A549 (cell line): ENCODE measurements around the gene ZNF740. TPM values are rescaled to one million over a fixed set of nuclear protein-coding genes. Genes with fewer than 3 reads are reported as not detected.

Source experiments
- ATAC-seq, 2 experiments: fragments of 200-7000 bp in 1 of 2; fragments of >200 bp in 1 of 2; cut with Nextera tagmentation in 1 of 2; cut with Tn5 transposase in 1 of 2; 3 replicates each; pipeline versions ENCODE4 v1.8.0 to v1.9.1; 2018 to 2020; ENCODE audit warnings: mild to moderate bottlenecking in 1 of 2, moderate library complexity in 1 of 2
- CTCF ChIA-PET: fragments of 300-600 bp; sonication (Branson Sonifier 250); formaldehyde crosslinking; extraction: SDS; loops from one replicate; lab custom pipeline; 2021; ENCODE audit warnings: antibody characterized with exemption, inconsistent platforms; lab: Yijun Ruan, JAX
- POLR2A ChIA-PET: fragments of 350-600 bp; formaldehyde crosslinking; extraction: SDS; loops from one replicate; lab custom pipeline; 2021; ENCODE audit warnings: antibody characterized with exemption, inconsistent platforms; lab: Yijun Ruan, JAX
- DNase-seq, 2 experiments: peaks; one replicate each; pipeline versions ENCODE4 v3.0.0 to v3.0.0-alpha.2; 2011 to 2016; ENCODE audit warnings: low read depth in 1 of 2, low spot score in 1 of 2
- FAIRE-seq: peaks from 2 replicates; lab custom pipeline; 2011; peaks lifted over from hg19 to GRCh38; lab: Jason Lieb, UNC
- H3K27ac ChIP-seq, 2 experiments: fragments of >200 bp; sonication (Bioruptor Twin); formaldehyde crosslinking; 3 replicates each; pipeline ENCODE4 v1.5.1; 2016 to 2017
- H3K4me1 ChIP-seq: fragments of >200 bp; sonication (Bioruptor Twin); formaldehyde crosslinking; 3 replicates; pipeline ENCODE4 v1.6.1; 2016
- H3K4me2 ChIP-seq: fragments of >200 bp; sonication (Bioruptor Twin); formaldehyde crosslinking; 3 replicates; pipeline ENCODE4 v1.6.1; 2016
- H3K4me3 ChIP-seq: fragments of >200 bp; sonication (Bioruptor Twin); formaldehyde crosslinking; 3 replicates; pipeline ENCODE4 v1.5.1; 2016
- H3K9me3 ChIP-seq: fragments of >200 bp; sonication (Bioruptor Twin); formaldehyde crosslinking; 3 replicates; pipeline ENCODE4 v1.6.1; 2016
- BCL3 ChIP-seq: fragments of >200 bp; sonication (Bioruptor Twin); formaldehyde crosslinking; IDR thresholded peaks from 3 replicates; pipeline ENCODE4 v1.6.1; 2016
- CBX8 ChIP-seq: fragments of 200-600 bp; sonication (generic); IDR thresholded peaks from 2 replicates; pipeline ENCODE4 v1.6.1; 2016
- CEBPB ChIP-seq, 2 experiments: fragments of >200 bp in 1 of 2; sonication (Bioruptor Twin) in 1 of 2; formaldehyde crosslinking in 1 of 2; IDR thresholded peaks; 2 replicates each; pipeline ENCODE4 v1.6.1; 2012 to 2016
- CHD2 ChIP-seq: fragments of 150-350 bp; IDR thresholded peaks from 2 replicates; pipeline ENCODE4 v1.6.1; 2014; ENCODE audit warnings: low read length; ENCODE audit not compliant: partially characterized antibody
- CHD4 ChIP-seq: fragments of 200-600 bp; sonication (generic); IDR thresholded peaks from 2 replicates; pipeline ENCODE4 v1.6.1; 2016; ENCODE audit warnings: antibody characterized with exemption, mild to moderate bottlenecking, borderline replicate concordance
- EP300 ChIP-seq, 2 experiments: fragments of >200 bp; sonication (Bioruptor Twin); formaldehyde crosslinking; IDR thresholded peaks; 2 replicates in 1 of 2; 3 replicates in 1 of 2; pipeline ENCODE4 v1.6.1; 2016 to 2017
- ESRRA ChIP-seq: fragments of 150-350 bp; IDR thresholded peaks from 2 replicates; pipeline ENCODE4 v1.6.1; 2014; ENCODE audit warnings: mild to moderate bottlenecking, low read length, borderline replicate concordance
- FOSB ChIP-seq: fragments of 250-450 bp; sonication (Bioruptor Pico); IDR thresholded peaks from 2 replicates; pipeline ENCODE4 v1.5.0; 2020; ENCODE audit warnings: mild to moderate bottlenecking, moderate library complexity
- FOXS1 ChIP-seq: fragments of 250-450 bp; sonication (Bioruptor Pico); IDR thresholded peaks from 2 replicates; pipeline ENCODE4 v1.5.0; 2020; ENCODE audit warnings: mild to moderate bottlenecking, moderate library complexity
- HES2 ChIP-seq: fragments of >200 bp; sonication (Bioruptor Twin); formaldehyde crosslinking; IDR thresholded peaks from 2 replicates; pipeline ENCODE4 v1.6.1; 2016
- HEYL ChIP-seq: fragments of 250-450 bp; sonication (Bioruptor Pico); IDR thresholded peaks from 2 replicates; pipeline ENCODE4 v1.8.0; 2021; ENCODE audit warnings: mild to moderate bottlenecking, moderate library complexity
- HMGXB4 ChIP-seq: fragments of 250-450 bp; sonication (Bioruptor Pico); IDR thresholded peaks from 2 replicates; pipeline ENCODE4 v1.5.0; 2021; ENCODE audit warnings: mild to moderate bottlenecking, moderate library complexity, borderline replicate concordance
- HOXB5 ChIP-seq: fragments of 250-450 bp; sonication (Bioruptor Pico); IDR thresholded peaks from 2 replicates; pipeline ENCODE4 v1.5.0; 2020; ENCODE audit warnings: mild to moderate bottlenecking, moderate library complexity
- JUNB ChIP-seq: fragments of >200 bp; sonication (Bioruptor Twin); formaldehyde crosslinking; IDR thresholded peaks from 2 replicates; pipeline ENCODE4 v1.6.1; 2016
- MAX ChIP-seq: IDR thresholded peaks from 2 replicates; pipeline ENCODE4 v1.6.1; 2012
- MAZ ChIP-seq: fragments of 150-350 bp; IDR thresholded peaks from 2 replicates; pipeline ENCODE4 v1.6.1; 2014; ENCODE audit warnings: antibody characterized with exemption, low read depth, low read length, borderline replicate concordance
- MYC ChIP-seq: IDR thresholded peaks from 2 replicates; pipeline ENCODE4 v1.6.1; 2012; ENCODE audit warnings: mild to moderate bottlenecking, inconsistent platforms, low read length, improper control_type of control experiment, borderline replicate concordance
- NFE2L2 ChIP-seq: fragments of 150-350 bp; conservative IDR thresholded peaks from 2 replicates; pipeline ENCODE4 v1.6.1; 2014; ENCODE audit warnings: low read length
- NPAS2 ChIP-seq: fragments of 250-450 bp; sonication (Bioruptor Pico); IDR thresholded peaks from 2 replicates; pipeline ENCODE4 v1.8.0; 2022; ENCODE audit warnings: mild to moderate bottlenecking, moderate library complexity, borderline replicate concordance
- NR3C1 ChIP-seq: fragments of >200 bp; sonication (Bioruptor Twin); formaldehyde crosslinking; IDR thresholded peaks from 3 replicates; pipeline ENCODE4 v1.6.1; 2017
- POLR2AphosphoS2 ChIP-seq: conservative IDR thresholded peaks from 2 replicates; pipeline ENCODE4 v1.6.1; 2012; ENCODE audit warnings: low read length, improper control_type of control experiment, inconsistent platforms
- RAD21 ChIP-seq, 2 experiments: fragments of >200 bp in 1 of 2; sonication (Bioruptor Twin) in 1 of 2; formaldehyde crosslinking in 1 of 2; IDR thresholded peaks in 1 of 2; conservative IDR thresholded peaks in 1 of 2; 2 replicates in 1 of 2; 3 replicates in 1 of 2; pipeline ENCODE4 v1.6.1; 2012 to 2018; ENCODE audit warnings: inconsistent platforms in 1 of 2
- RARB ChIP-seq: fragments of 250-450 bp; sonication (Bioruptor Pico); IDR thresholded peaks from 2 replicates; pipeline ENCODE4 v1.8.0; 2021; ENCODE audit warnings: mild to moderate bottlenecking, moderate library complexity
- REST ChIP-seq: fragments of 200-600 bp; sonication (generic); IDR thresholded peaks from 2 replicates; pipeline ENCODE4 v1.6.1; 2016; ENCODE audit warnings: antibody characterized with exemption, mild to moderate bottlenecking, moderate library complexity
- RFX5 ChIP-seq: fragments of 450-650 bp; IDR thresholded peaks from 2 replicates; pipeline ENCODE4 v1.7.1; 2014; ENCODE audit warnings: antibody characterized with exemption, mild to moderate bottlenecking, moderate library complexity
- RNF2 ChIP-seq: fragments of 200-600 bp; sonication (generic); IDR thresholded peaks from 2 replicates; pipeline ENCODE4 v1.6.1; 2016; ENCODE audit warnings: low read depth, mild to moderate bottlenecking, antibody characterized with exemption, moderate library complexity, borderline replicate concordance
- SMC3 ChIP-seq: fragments of >200 bp; sonication (Bioruptor Twin); formaldehyde crosslinking; IDR thresholded peaks from 3 replicates; pipeline ENCODE4 v1.6.1; 2018; ENCODE audit warnings: inconsistent platforms
- ZC3H11A ChIP-seq: fragments of 450-650 bp; IDR thresholded peaks from 2 replicates; pipeline ENCODE4 v1.6.1; 2014; ENCODE audit warnings: antibody characterized with exemption, mild to moderate bottlenecking
- ZFP36 ChIP-seq: fragments of 450-650 bp; IDR thresholded peaks from 2 replicates; pipeline ENCODE4 v1.6.1; 2014; ENCODE audit warnings: borderline replicate concordance; ENCODE audit not compliant: partially characterized antibody
- WGBS: methylation state at CpG from one replicate; pipeline ENCODE4 v1.1.6; 2017; ENCODE audit errors: missing lambda C conversion rate; 5-methylcytosine and 5-hydroxymethylcytosine counted together
- polyA plus RNA-seq, 4 experiments: library from polyadenylated mRNA; depleted of rRNA in 3 of 4; stranded (reverse); fragments of >200 nt; fragmentation: RNase III in 1 of 4; extraction: RNeasy Plus Mini Kit Qiagen cat#74134 plus additional on column Dnase treatment in 1 of 4; gene quantifications; 2 replicates in 3 of 4; 3 replicates in 1 of 4; pipeline ENCODE4 v1.2.3, GENCODE V29; 2011 to 2017

ZNF740 gene
- polyA plus RNA-seq, 2 of the 4 experiments (the other 2 are of a cell fraction), result 15.1 to 28.8 TPM

- FAIRE-seq (no peak), DNase-seq (no peak), ATAC-seq (no peak)
- H3K9me3 ChIP-seq, result no peaks in the 10 kb centered on the region
- POLR2A ChIA-PET, result interaction anchor here (0.6 to 2.0 kb wide), 5 partner anchors 15 to 130 kb away, joined by 3 to 9 read pairs (median 4); partner anchors contain the start of genes CSAD, SPRYD3 and ZNF740
- no peak overlapping the region for H3K4me3 ChIP-seq
- no peak overlapping the region for H3K4me2 ChIP-seq
- 89% methylated on average over 10 of the region's 10 CpGs for WGBS
- TF ChIP-seq NFE2L2, result no peak
- no peak for TF ChIP-seq RARB (CRISPR knock-in tag)
- no peak for TF ChIP-seq MAX
- TF ChIP-seq NPAS2 (CRISPR knock-in tag), result no peak
- TF ChIP-seq HES2, result no peak
- no peak for TF ChIP-seq BCL3
- TF ChIP-seq RFX5, result no peak
- TF ChIP-seq ESRRA, result no peak
- no peak for TF ChIP-seq POLR2AphosphoS2
- TF ChIP-seq CBX8, result no peak
- TF ChIP-seq SMC3, result no peak
- no peak for TF ChIP-seq JUNB
- no peak for TF ChIP-seq ZFP36
- no peak for TF ChIP-seq NR3C1
- H3K27ac ChIP-seq, result no peak overlapping the region
- peaks cover 26% of the 10 kb centered on the region for H3K4me1 ChIP-seq
- CTCF ChIA-PET, result interaction anchor here (0.7 to 36.2 kb wide), 11 partner anchors 15 to 148 kb away, joined by 3 to 1046 read pairs (median 9); partner anchors contain the start of genes CSAD, ITGB7, MYG1 and PFDN5
These were observed 15.2 kb downstream of the ZNF740 start for GRCh38 chr12:53195516-53196420.

GRCh38 chr12:53196486-53196885 lies 16.0 kb downstream of the ZNF740 start:
- WGBS, result 87% methylated on average over 14 of the region's 14 CpGs
- Histone ChIP-seq H3K4me2 (no peak overlapping the region), H3K9me3 (no peaks in the 10 kb centered on the region), H3K27ac (no peak overlapping the region), H3K4me1 (peaks cover 26% of the 10 kb centered on the region), H3K4me3 (no peak overlapping the region)
- no peak for ATAC-seq
- CTCF ChIA-PET, result interaction anchor here (1.4 to 36.2 kb wide), 10 partner anchors 15 to 141 kb away, joined by 3 to 1046 read pairs (median 75); partner anchors contain the start of genes CSAD, ITGB7, MYG1 and PFDN5
- FAIRE-seq, result no peak
- POLR2A ChIA-PET, result interaction anchor here (2.8 kb wide), 1 partner anchor 16 kb away, joined by 13 read pairs; the partner anchor contains the start of genes CSAD and ZNF740
- DNase-seq, result no peak
- TF ChIP-seq HMGXB4 (CRISPR knock-in tag), result no peak
- TF ChIP-seq FOXS1 (CRISPR knock-in tag), result no peak
- TF ChIP-seq NR3C1, result no peak
- no peak for TF ChIP-seq RAD21 (conservative IDR thresholded peaks at IDR 0.05 in 1 of 2, IDR thresholded peaks at IDR 0.05 in 1 of 2)
- TF ChIP-seq CHD2, result no peak
- no peak for TF ChIP-seq MAZ
- no peak for TF ChIP-seq RNF2
- no peak for TF ChIP-seq HES2
- TF ChIP-seq REST, result no peak
- no peak for TF ChIP-seq MYC
- no peak for TF ChIP-seq HEYL (CRISPR knock-in tag)
- no peak for TF ChIP-seq HOXB5 (CRISPR knock-in tag)
- TF ChIP-seq EP300 (IDR thresholded peaks at IDR 0.05), result no peak
- no peak for TF ChIP-seq CHD4
- TF ChIP-seq FOSB (CRISPR knock-in tag), result no peak
- TF ChIP-seq CEBPB (IDR thresholded peaks at IDR 0.05), result no peak
- TF ChIP-seq ZC3H11A, result no peak
